Measurements from ENCODE around the gene UCK2. TPM values are rescaled to one million over a fixed set of nuclear protein-coding genes. Genes with fewer than 3 reads are reported as not detected.

The UCK2 gene
- total and polyA plus RNA-seq, 9 of the 15 experiments (the other 6 are each of a cell fraction or from before 2014, with no cell fraction given), result 71.6 to 145 (median 95.8) TPM

GRCh38 chr1:165828103-165828668 is 772 bp downstream of the UCK2 start (continued):
- no peak for TF ChIP-seq ZBTB12 (CRISPR knock-in tag; IDR thresholded peaks at IDR 0.05)
- no peak for TF ChIP-seq ETS2 (tag; IDR thresholded peaks at IDR 0.05; ENCODE audit: borderline replicate concordance, poor library complexity, severe bottlenecking)
- TF ChIP-seq, protein P1, sequence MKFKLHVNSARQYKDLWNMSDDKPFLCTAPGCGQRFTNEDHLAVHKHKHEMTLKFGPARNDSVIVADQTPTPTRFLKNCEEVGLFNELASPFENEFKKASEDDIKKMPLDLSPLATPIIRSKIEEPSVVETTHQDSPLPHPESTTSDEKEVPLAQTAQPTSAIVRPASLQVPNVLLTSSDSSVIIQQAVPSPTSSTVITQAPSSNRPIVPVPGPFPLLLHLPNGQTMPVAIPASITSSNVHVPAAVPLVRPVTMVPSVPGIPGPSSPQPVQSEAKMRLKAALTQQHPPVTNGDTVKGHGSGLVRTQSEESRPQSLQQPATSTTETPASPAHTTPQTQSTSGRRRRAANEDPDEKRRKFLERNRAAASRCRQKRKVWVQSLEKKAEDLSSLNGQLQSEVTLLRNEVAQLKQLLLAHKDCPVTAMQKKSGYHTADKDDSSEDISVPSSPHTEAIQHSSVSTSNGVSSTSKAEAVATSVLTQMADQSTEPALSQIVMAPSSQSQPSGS (CRISPR knock-in tag; IDR thresholded peaks at IDR 0.05), result no peak
- TF ChIP-seq SMARCB1 (IDR thresholded peaks at IDR 0.05; ENCODE audit: insufficient read length, low read depth), result no peak
- no peak for TF ChIP-seq MTF1 (CRISPR knock-in tag; IDR thresholded peaks at IDR 0.05; ENCODE audit: borderline replicate concordance)
- TF ChIP-seq, protein P2, sequence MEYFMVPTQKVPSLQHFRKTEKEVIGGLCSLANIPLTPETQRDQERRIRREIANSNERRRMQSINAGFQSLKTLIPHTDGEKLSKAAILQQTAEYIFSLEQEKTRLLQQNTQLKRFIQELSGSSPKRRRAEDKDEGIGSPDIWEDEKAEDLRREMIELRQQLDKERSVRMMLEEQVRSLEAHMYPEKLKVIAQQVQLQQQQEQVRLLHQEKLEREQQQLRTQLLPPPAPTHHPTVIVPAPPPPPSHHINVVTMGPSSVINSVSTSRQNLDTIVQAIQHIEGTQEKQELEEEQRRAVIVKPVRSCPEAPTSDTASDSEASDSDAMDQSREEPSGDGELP (CRISPR knock-in tag; IDR thresholded peaks at IDR 0.05; ENCODE audit: borderline replicate concordance), result no peak; the same call in 1 of the 2 replicates
- TF ChIP-seq, protein P3, sequence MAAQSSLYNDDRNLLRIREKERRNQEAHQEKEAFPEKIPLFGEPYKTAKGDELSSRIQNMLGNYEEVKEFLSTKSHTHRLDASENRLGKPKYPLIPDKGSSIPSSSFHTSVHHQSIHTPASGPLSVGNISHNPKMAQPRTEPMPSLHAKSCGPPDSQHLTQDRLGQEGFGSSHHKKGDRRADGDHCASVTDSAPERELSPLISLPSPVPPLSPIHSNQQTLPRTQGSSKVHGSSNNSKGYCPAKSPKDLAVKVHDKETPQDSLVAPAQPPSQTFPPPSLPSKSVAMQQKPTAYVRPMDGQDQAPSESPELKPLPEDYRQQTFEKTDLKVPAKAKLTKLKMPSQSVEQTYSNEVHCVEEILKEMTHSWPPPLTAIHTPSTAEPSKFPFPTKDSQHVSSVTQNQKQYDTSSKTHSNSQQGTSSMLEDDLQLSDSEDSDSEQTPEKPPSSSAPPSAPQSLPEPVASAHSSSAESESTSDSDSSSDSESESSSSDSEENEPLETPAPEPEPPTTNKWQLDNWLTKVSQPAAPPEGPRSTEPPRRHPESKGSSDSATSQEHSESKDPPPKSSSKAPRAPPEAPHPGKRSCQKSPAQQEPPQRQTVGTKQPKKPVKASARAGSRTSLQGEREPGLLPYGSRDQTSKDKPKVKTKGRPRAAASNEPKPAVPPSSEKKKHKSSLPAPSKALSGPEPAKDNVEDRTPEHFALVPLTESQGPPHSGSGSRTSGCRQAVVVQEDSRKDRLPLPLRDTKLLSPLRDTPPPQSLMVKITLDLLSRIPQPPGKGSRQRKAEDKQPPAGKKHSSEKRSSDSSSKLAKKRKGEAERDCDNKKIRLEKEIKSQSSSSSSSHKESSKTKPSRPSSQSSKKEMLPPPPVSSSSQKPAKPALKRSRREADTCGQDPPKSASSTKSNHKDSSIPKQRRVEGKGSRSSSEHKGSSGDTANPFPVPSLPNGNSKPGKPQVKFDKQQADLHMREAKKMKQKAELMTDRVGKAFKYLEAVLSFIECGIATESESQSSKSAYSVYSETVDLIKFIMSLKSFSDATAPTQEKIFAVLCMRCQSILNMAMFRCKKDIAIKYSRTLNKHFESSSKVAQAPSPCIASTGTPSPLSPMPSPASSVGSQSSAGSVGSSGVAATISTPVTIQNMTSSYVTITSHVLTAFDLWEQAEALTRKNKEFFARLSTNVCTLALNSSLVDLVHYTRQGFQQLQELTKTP (IDR thresholded peaks at IDR 0.05; ENCODE audit: low read depth in 1 of 2, partially characterized antibody in 2 of 2), result no peak
- no peak for TF ChIP-seq ZNF76 (CRISPR knock-in tag; IDR thresholded peaks at IDR 0.05; ENCODE audit: borderline replicate concordance)
- TF ChIP-seq HNRNPUL1 (IDR thresholded peaks at IDR 0.05; ENCODE audit: low read length), result no peak
- TF ChIP-seq, protein P4, sequence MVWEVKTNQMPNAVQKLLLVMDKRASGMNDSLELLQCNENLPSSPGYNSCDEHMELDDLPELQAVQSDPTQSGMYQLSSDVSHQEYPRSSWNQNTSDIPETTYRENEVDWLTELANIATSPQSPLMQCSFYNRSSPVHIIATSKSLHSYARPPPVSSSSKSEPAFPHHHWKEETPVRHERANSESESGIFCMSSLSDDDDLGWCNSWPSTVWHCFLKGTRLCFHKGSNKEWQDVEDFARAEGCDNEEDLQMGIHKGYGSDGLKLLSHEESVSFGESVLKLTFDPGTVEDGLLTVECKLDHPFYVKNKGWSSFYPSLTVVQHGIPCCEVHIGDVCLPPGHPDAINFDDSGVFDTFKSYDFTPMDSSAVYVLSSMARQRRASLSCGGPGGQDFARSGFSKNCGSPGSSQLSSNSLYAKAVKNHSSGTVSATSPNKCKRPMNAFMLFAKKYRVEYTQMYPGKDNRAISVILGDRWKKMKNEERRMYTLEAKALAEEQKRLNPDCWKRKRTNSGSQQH (CRISPR knock-in tag; IDR thresholded peaks at IDR 0.05), result no peak
- TF ChIP-seq E2F3 (CRISPR knock-in tag; IDR thresholded peaks at IDR 0.05), result peak; percentile 58; the same call in 1 of the 2 replicates
- no peak for TF ChIP-seq NR0B1 (IDR thresholded peaks at IDR 0.05; ENCODE audit: partially characterized antibody)
- TF ChIP-seq CREB3L1 (IDR thresholded peaks at IDR 0.05; ENCODE audit: borderline replicate concordance, low read depth), result no peak
- TF ChIP-seq ELF4 (CRISPR knock-in tag; IDR thresholded peaks at IDR 0.05), result no peak

Data from K562 (cell line).